HepG2 (cell line): ENCODE measurements around the gene FARSB.

Experiments
- BRCA1 ChIP-seq: sonication (generic); formaldehyde crosslinking; IDR thresholded peaks from 2 replicates; pipeline ENCODE4 v1.4.0; 2020; ENCODE audit warnings: missing genetic modification reagents
- DPF2 ChIP-seq: sonication (generic); formaldehyde crosslinking; IDR thresholded peaks from 2 replicates; pipeline ENCODE4 v1.4.0; 2020; ENCODE audit warnings: mild to moderate bottlenecking, low read depth, missing genetic modification reagents, borderline replicate concordance
- EZH2 ChIP-seq: conservative IDR thresholded peaks from 2 replicates; pipeline ENCODE4 v1.6.1; 2012; ENCODE audit warnings: mild to moderate bottlenecking, low read depth, low read length, moderate library complexity
- MAFG ChIP-seq: sonication (generic); formaldehyde crosslinking; IDR thresholded peaks from 2 replicates; pipeline ENCODE4 v1.5.1; 2020; ENCODE audit warnings: mild to moderate bottlenecking, missing genetic modification reagents
- PHF5A ChIP-seq: IDR thresholded peaks from one replicate; pipeline ENCODE4 v1.6.1; 2018; ENCODE audit warnings: low read depth, missing genetic modification reagents; ENCODE audit not compliant: unreplicated experiment
- RARA ChIP-seq: IDR thresholded peaks from 2 replicates; pipeline ENCODE4 v1.6.1; 2016; ENCODE audit warnings: missing genetic modification reagents, missing compliant biosample characterization
- SOX13 ChIP-seq, 3 experiments: fragments of 450-650 bp in 1 of 3; sonication (generic) in 1 of 3; formaldehyde crosslinking in 1 of 3; IDR thresholded peaks in 2 of 3; conservative IDR thresholded peaks in 1 of 3; 2 replicates each; pipeline versions ENCODE4 v1.5.0 to v1.6.1; 2016 to 2020; ENCODE audit warnings: antibody characterized with exemption in 1 of 3, mild to moderate bottlenecking in 1 of 3, missing compliant biosample characterization in 1 of 3, missing genetic modification reagents in 1 of 3, moderate library complexity in 1 of 3
- STAT5B ChIP-seq: sonication (generic); formaldehyde crosslinking; IDR thresholded peaks from 2 replicates; pipeline ENCODE4 v1.4.0; 2020; ENCODE audit warnings: missing genetic modification reagents
- TAF1 ChIP-seq: sonication (generic); formaldehyde crosslinking; IDR thresholded peaks from 2 replicates; pipeline ENCODE4 v1.4.0; 2020; ENCODE audit warnings: missing genetic modification reagents
- ZNF839 ChIP-seq: sonication (generic); formaldehyde crosslinking; IDR thresholded peaks from 2 replicates; pipeline ENCODE4 v1.4.0; 2020; ENCODE audit warnings: missing genetic modification reagents, mild to moderate bottlenecking, borderline replicate concordance
- TF ChIP-seq, protein P1 (sequence below): sonication (generic); formaldehyde crosslinking; IDR thresholded peaks from 2 replicates; pipeline ENCODE4 v1.9.0; 2021; ENCODE audit warnings: missing genetic modification reagents, borderline replicate concordance

DNA sequence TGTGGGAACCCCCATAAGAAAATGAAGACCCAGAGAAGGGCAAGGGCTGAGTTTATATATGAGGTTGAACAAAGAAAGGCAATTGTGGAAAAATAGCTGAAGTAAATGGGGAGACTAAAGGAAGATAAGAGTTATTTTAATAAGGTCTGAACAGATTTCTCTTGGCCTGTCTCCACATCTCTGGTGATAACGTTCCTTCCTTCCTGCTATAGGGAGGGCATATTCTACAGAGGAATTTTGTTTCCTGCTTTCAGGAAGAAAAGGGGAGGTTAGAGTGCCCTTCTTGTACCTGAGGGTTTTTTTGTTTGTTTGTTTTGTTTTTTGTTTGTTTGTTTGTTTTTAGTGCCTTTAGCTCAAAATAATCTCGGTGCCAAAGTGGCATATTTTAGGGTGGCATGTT, 47.2 kb upstream of the FARSB start:
- TF ChIP-seq TAF1 (CRISPR knock-in tag) (no peak), EZH2 (no peak), SOX13 (IDR thresholded peaks at IDR 0.05) (no peak), SOX13 (CRISPR knock-in tag; conservative IDR thresholded peaks at IDR 0.05 in 1 of 2, IDR thresholded peaks at IDR 0.05 in 1 of 2) (no peak), RARA (CRISPR knock-in tag) (no peak), MAFG (CRISPR knock-in tag) (no peak), PHF5A (CRISPR knock-in tag) (no peak), BRCA1 (no peak), STAT5B (CRISPR knock-in tag) (no peak), ZNF839 (no peak), DPF2 (no peak)
- TF ChIP-seq, protein P1, sequence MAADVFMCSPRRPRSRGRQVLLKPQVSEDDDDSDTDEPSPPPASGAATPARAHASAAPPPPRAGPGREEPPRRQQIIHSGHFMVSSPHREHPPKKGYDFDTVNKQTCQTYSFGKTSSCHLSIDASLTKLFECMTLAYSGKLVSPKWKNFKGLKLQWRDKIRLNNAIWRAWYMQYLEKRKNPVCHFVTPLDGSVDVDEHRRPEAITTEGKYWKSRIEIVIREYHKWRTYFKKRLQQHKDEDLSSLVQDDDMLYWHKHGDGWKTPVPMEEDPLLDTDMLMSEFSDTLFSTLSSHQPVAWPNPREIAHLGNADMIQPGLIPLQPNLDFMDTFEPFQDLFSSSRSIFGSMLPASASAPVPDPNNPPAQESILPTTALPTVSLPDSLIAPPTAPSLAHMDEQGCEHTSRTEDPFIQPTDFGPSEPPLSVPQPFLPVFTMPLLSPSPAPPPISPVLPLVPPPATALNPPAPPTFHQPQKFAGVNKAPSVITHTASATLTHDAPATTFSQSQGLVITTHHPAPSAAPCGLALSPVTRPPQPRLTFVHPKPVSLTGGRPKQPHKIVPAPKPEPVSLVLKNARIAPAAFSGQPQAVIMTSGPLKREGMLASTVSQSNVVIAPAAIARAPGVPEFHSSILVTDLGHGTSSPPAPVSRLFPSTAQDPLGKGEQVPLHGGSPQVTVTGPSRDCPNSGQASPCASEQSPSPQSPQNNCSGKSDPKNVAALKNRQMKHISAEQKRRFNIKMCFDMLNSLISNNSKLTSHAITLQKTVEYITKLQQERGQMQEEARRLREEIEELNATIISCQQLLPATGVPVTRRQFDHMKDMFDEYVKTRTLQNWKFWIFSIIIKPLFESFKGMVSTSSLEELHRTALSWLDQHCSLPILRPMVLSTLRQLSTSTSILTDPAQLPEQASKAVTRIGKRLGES (CRISPR knock-in tag), result no peak
